ENCODE data around the gene NUDT12.

NUDT12 gene

GRCh38 chr5:103562453-103563157, at the start of gene NUDT12:
Gene NUDT12, minus strand, starts transcription at chr5:103562789. Its CDS starts 2,541 bp downstream, at chr5:103560248.
- TF ChIP-seq CTCF (conservative IDR thresholded peaks at IDR 0.05; ENCODE audit: low read depth), result no peak
- DNase-seq (ENCODE audit: low spot score), result peak; percentile 97
- H3K27ac ChIP-seq, result peak within 1 kb of the TSS; percentile 90
- POLR2A ChIA-PET (ENCODE audit: low non-redundant PET), result no interaction called here
- CTCF ChIA-PET, result interaction anchor here (0.6 kb wide), 3 partner anchors 13 to 757 kb away, joined by 3 to 5 read pairs (median 3); no protein-coding TSS in a partner anchor

GRCh38 chr5:103607346-103607745, 44.8 kb upstream of the NUDT12 start:
- DNase-seq (ENCODE audit: low spot score), result no peak
- ChIA-PET CTCF (interaction anchor here (1.6 kb wide), 1 partner anchor 20 kb away, joined by 7 read pairs; no protein-coding TSS in a partner anchor), POLR2A (ENCODE audit: low non-redundant PET) (no interaction called here)
- TF ChIP-seq CTCF (conservative IDR thresholded peaks at IDR 0.05; ENCODE audit: low read depth), result no peak
- no peak overlapping the region for H3K27ac ChIP-seq

DNA sequence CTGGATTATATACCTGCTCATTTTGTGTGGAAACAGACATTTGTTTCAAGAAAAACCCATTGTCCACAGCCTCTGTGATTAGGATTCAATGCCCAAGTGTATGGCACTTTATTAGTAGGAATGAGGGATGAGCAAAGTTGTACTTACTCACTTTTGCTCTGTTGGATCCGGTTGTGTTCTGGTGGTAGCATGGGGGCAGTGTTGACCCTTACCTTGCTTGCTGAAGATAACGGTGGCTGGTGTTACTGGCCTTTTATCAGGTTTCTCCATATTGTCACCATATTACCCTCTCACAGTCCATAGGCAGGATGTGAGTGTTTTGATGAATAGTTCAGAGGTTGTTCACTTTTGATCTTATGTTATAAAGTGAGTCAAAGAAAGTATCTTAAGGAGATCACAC, 42.7 kb upstream of the NUDT12 start:
- ChIA-PET CTCF (no interaction called here), POLR2A (ENCODE audit: low non-redundant PET) (no interaction called here)
- TF ChIP-seq CTCF (conservative IDR thresholded peaks at IDR 0.05; ENCODE audit: low read depth), result no peak
- no peak for DNase-seq (ENCODE audit: low spot score)
- H3K27ac ChIP-seq, result no peak overlapping the region

GRCh38 chr5:103602438-103602837, 39.8 kb upstream of the NUDT12 start:
- no peak overlapping the region for H3K27ac ChIP-seq
- no peak for TF ChIP-seq CTCF (conservative IDR thresholded peaks at IDR 0.05; ENCODE audit: low read depth)
- ChIA-PET CTCF (no interaction called here), POLR2A (ENCODE audit: low non-redundant PET) (no interaction called here)
- DNase-seq (ENCODE audit: low spot score), result no peak

DNA sequence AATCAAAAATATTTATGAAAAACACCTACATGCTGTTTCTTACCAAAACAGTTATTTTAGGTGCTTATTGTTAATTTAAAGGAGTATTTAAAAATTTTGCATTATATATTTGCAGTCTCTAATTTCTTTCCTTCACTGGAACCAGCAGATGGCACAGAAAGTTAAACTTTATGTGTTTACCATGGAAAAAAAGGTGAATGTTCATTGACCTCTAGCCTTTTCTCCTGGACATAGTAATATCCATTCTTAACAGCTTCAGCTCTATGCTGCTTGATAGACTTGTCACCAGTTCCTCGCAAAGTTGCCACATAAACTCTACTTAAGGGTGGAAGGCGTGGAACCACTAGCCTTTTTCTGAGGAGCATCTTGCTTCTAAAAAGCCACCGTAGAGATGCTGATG, 38.7 kb upstream of the NUDT12 start:
- no peak for TF ChIP-seq CTCF (conservative IDR thresholded peaks at IDR 0.05; ENCODE audit: low read depth)
- CTCF ChIA-PET, result no interaction called here

GRCh38 chr5:103600086-103600485, 37.5 kb upstream of the NUDT12 start:
- no peak for TF ChIP-seq CTCF (conservative IDR thresholded peaks at IDR 0.05; ENCODE audit: low read depth)
- CTCF ChIA-PET, result no interaction called here
- H3K27ac ChIP-seq, result no peak overlapping the region
- no peak for DNase-seq (ENCODE audit: low spot score)
- POLR2A ChIA-PET (ENCODE audit: low non-redundant PET), result no interaction called here

More for the DNA sequence above, 38.7 kb upstream of the NUDT12 start:
- no peak for DNase-seq (ENCODE audit: low spot score)
- POLR2A ChIA-PET (ENCODE audit: low non-redundant PET), result no interaction called here
- no peak overlapping the region for H3K27ac ChIP-seq
